Mucosa of rectum (tissue), 2 donors: ENCODE results near the gene WAC.
"Not testable (repeated sequence)": the region's sequence is repeated elsewhere in the genome, so short reads cannot be mapped to it uniquely, and the experiment has no call there.

Experiments used
- H3K27ac ChIP-seq, 2 donors: one replicate each; pipeline ENCODE4 v1.7.0; 2013; ENCODE audit warnings: inconsistent platforms in 2 of 2, low read depth in 2 of 2, low read length in 2 of 2
- H3K27me3 ChIP-seq, 2 donors: one replicate each; pipeline ENCODE4 v1.7.0; 2013; ENCODE audit warnings: low read length in 2 of 2; ENCODE audit not compliant: control insufficient read depth in 2 of 2, insufficient read depth in 2 of 2
- H3K36me3 ChIP-seq, 2 donors: one replicate each; pipeline ENCODE4 v1.7.0; 2013; ENCODE audit warnings: low read length in 2 of 2; ENCODE audit not compliant: control insufficient read depth in 2 of 2, insufficient read depth in 2 of 2
- H3K4me1 ChIP-seq, 2 donors: one replicate each; pipeline ENCODE4 v1.7.0; 2013; ENCODE audit warnings: low read length in 2 of 2, mild to moderate bottlenecking in 1 of 2; ENCODE audit not compliant: control insufficient read depth in 2 of 2, insufficient read depth in 2 of 2
- H3K4me3 ChIP-seq, 2 donors: one replicate each; pipeline ENCODE4 v1.7.0; 2013; ENCODE audit warnings: low read length in 2 of 2
- H3K9ac ChIP-seq, 2 donors: one replicate each; pipeline ENCODE4 v1.7.0; 2013; ENCODE audit warnings: low read length in 2 of 2, low read depth in 1 of 2, mild to moderate bottlenecking in 1 of 2
- H3K9me3 ChIP-seq, 2 donors: one replicate each; pipeline ENCODE4 v1.7.0; 2013; ENCODE audit warnings: low read length in 2 of 2; ENCODE audit not compliant: control insufficient read depth in 2 of 2
- donor health status: healthy.
- donor health status: Normal muscosa, but diverticular disease.

The WAC gene

GRCh38 chr10:28560617-28561016 lies 27.7 kb downstream of the WAC start:
- Histone ChIP-seq H3K9ac (no peak overlapping the region), H3K27ac (no peak overlapping the region), H3K4me1 (peaks cover 8 to 10% of the 10 kb centered on the region in 2 donors), H3K9me3 (no peaks in the 10 kb centered on the region), H3K4me3 (no peak overlapping the region), H3K36me3 (peaks cover 10 to 21% of the 10 kb centered on the region in 2 donors), H3K27me3 (no peaks in the 10 kb centered on the region)

- H3K9me3 ChIP-seq, result no peaks in the 10 kb centered on the region
- no peak overlapping the region for H3K27ac ChIP-seq
- H3K36me3 ChIP-seq, result peaks cover 8 to 18% of the 10 kb centered on the region in 2 donors
- no peaks in the 10 kb centered on the region for H3K27me3 ChIP-seq
- no peak overlapping the region for H3K4me3 ChIP-seq
- no peak overlapping the region for H3K9ac ChIP-seq
- peaks cover 8 to 13% of the 10 kb centered on the region in 2 donors for H3K4me1 ChIP-seq
These were observed 28.6 kb downstream of the WAC start for GRCh38 chr10:28561531-28561930.

- H3K27ac ChIP-seq, result no peak overlapping the region
- no peaks in the 10 kb centered on the region for H3K27me3 ChIP-seq
- peaks cover 7 to 12% of the 10 kb centered on the region in 2 donors for H3K4me1 ChIP-seq
- H3K9me3 ChIP-seq, result no peaks in the 10 kb centered on the region
- no peak overlapping the region for H3K4me3 ChIP-seq
- H3K9ac ChIP-seq, result no peak overlapping the region
- peaks cover 3 to 22% of the 10 kb centered on the region in 2 donors for H3K36me3 ChIP-seq
These were observed 32.0 kb downstream of the WAC start for GRCh38 chr10:28564905-28565304.

- H3K36me3 ChIP-seq, result peaks cover 3 to 13% of the 10 kb centered on the region in 2 donors
- H3K9me3 ChIP-seq, result no peaks in the 10 kb centered on the region
- no peak overlapping the region for H3K27ac ChIP-seq
- peaks cover 5 to 16% of the 10 kb centered on the region in 2 donors for H3K4me1 ChIP-seq
- no peaks in the 10 kb centered on the region for H3K27me3 ChIP-seq
- H3K4me3 ChIP-seq, result no peak overlapping the region
- no peak overlapping the region for H3K9ac ChIP-seq
These were observed 33.6 kb downstream of the WAC start for GRCh38 chr10:28566458-28567015.

- Histone ChIP-seq H3K4me1 (peaks cover 5 to 16% of the 10 kb centered on the region in 2 donors), H3K27me3 (no peaks in the 10 kb centered on the region), H3K9me3 (no peaks in the 10 kb centered on the region), H3K4me3 (no peak overlapping the region), H3K27ac (no peak overlapping the region), H3K9ac (no peak overlapping the region), H3K36me3 (peaks cover 2 to 4% of the 10 kb centered on the region in 2 donors)
These were observed 36.7 kb downstream of the WAC start for GRCh38 chr10:28569506-28570159.

GRCh38 chr10:28570598-28570997 lies 37.7 kb downstream of the WAC start:
- Histone ChIP-seq H3K4me3 (no peak overlapping the region), H3K9ac (no peak overlapping the region), H3K27me3 (no peaks in the 10 kb centered on the region), H3K27ac (no peak overlapping the region), H3K9me3 (no peaks in the 10 kb centered on the region), H3K4me1 (peaks cover 5 to 25% of the 10 kb centered on the region in 2 donors), H3K36me3 (peaks cover 2 to 4% of the 10 kb centered on the region in 2 donors)

GRCh38 chr10:28571265-28571664 lies 38.3 kb downstream of the WAC start:
- Histone ChIP-seq H3K4me3 (no peak overlapping the region), H3K27ac (peak overlapping the region in 1 of 2 donors; percentile 26), H3K9ac (no peak overlapping the region), H3K9me3 (no peaks in the 10 kb centered on the region), H3K27me3 (no peaks in the 10 kb centered on the region), H3K4me1 (peaks cover 8 to 24% of the 10 kb centered on the region in 2 donors), H3K36me3 (peaks cover 2 to 4% of the 10 kb centered on the region in 2 donors)

- peaks cover 8 to 22% of the 10 kb centered on the region in 2 donors for H3K4me1 ChIP-seq
- H3K4me3 ChIP-seq, H3K27ac ChIP-seq, H3K27me3 ChIP-seq, H3K9ac ChIP-seq, H3K9me3 ChIP-seq, H3K36me3 ChIP-seq: not testable (repeated sequence)
These were observed 41.3 kb downstream of the WAC start for GRCh38 chr10:28574214-28574613.

- H3K27ac ChIP-seq, result no peak overlapping the region
- H3K4me1 ChIP-seq, result peaks cover 4 to 17% of the 10 kb centered on the region in 2 donors
- H3K9me3 ChIP-seq, result no peaks in the 10 kb centered on the region
- no peaks in the 10 kb centered on the region for H3K27me3 ChIP-seq
- H3K4me3 ChIP-seq, result no peak overlapping the region
- H3K36me3 ChIP-seq, result peaks cover 2% of the 10 kb centered on the region in 2 donors
- no peak overlapping the region for H3K9ac ChIP-seq
These were observed 42.9 kb downstream of the WAC start for GRCh38 chr10:28575852-28576251.

GRCh38 chr10:28577506-28577905 lies 44.6 kb downstream of the WAC start:
- Histone ChIP-seq H3K27me3 (no peaks in the 10 kb centered on the region), H3K9me3 (no peaks in the 10 kb centered on the region), H3K36me3 (peaks cover 2% of the 10 kb centered on the region in 2 donors), H3K9ac (no peak overlapping the region), H3K4me3 (no peak overlapping the region), H3K27ac (no peak overlapping the region), H3K4me1 (peaks cover 4 to 11% of the 10 kb centered on the region in 2 donors)
